Neural progenitor cell (in vitro differentiated cells): ENCODE measurements around the gene SND1.

Source experiments
- CTCF ChIP-seq: fragments of 200-600 bp; sonication (generic); IDR thresholded peaks from 2 replicates; pipeline ENCODE4 v1.5.1; 2017; ENCODE audit warnings: antibody characterized with exemption, mild to moderate bottlenecking
- EZH2phosphoT487 ChIP-seq: fragments of 200-600 bp; sonication (generic); IDR thresholded peaks from 2 replicates; pipeline ENCODE4 v1.6.1; 2017; ENCODE audit warnings: antibody characterized with exemption

- TF ChIP-seq CTCF: no peak
- TF ChIP-seq EZH2phosphoT487: no peak
Observed at GRCh38 chr7:127885843-127886242, 233.8 kb downstream of the SND1 start.
